Stomach (tissue), 4 donors: Measurements from ENCODE around the gene C8B.

Experiments
- EP300 ChIP-seq: sonication (generic); formaldehyde crosslinking; IDR thresholded peaks from one replicate; pipeline ENCODE4 v1.6.1; 2017; ENCODE audit warnings: antibody characterized with exemption
- POLR2A ChIP-seq, 4 donors: fragments of 450-650 bp; IDR thresholded peaks; one replicate each; pipeline ENCODE4 v1.6.1; 2016; ENCODE audit warnings: antibody characterized with exemption in 4 of 4, control low read depth in 2 of 4, mild to moderate bottlenecking in 1 of 4, moderate library complexity in 1 of 4
- POLR2AphosphoS5 ChIP-seq, 3 donors: sonication (generic); formaldehyde crosslinking; IDR thresholded peaks; one replicate each; pipeline ENCODE4 v1.6.1; 2016; ENCODE audit warnings: antibody characterized with exemption in 3 of 3
- TF ChIP-seq, protein P1 (sequence below), 7 experiments: fragments of 450-650 bp in 4 of 7; fragments of 200-600 bp in 3 of 7; sonication (generic) in 3 of 7; IDR thresholded peaks; one replicate each; pipeline ENCODE4 v1.5.1; 2016 to 2019; ENCODE audit warnings: antibody characterized with exemption in 7 of 7, control low read depth in 2 of 7, mild to moderate bottlenecking in 1 of 7

DNA sequence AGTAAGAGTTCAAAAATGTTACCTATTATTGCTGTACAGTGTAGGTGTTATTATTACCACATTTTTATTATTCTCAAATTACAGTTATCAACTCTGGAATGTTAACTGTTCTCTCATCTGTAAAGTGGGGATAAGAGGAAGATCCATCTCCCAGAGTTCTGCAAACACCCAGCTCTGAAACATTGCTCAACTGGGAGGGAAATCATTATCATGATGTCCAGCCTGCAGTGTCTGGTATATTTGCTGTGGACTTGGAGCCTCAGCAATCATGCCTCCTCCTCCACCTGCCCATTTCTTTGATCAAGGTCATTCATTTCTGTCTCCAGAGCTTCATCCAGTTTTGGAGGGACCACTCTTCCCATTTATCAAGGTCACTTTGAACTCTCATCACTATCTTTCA lies 71.8 kb downstream of the C8B start:
- TF ChIP-seq, protein P1, sequence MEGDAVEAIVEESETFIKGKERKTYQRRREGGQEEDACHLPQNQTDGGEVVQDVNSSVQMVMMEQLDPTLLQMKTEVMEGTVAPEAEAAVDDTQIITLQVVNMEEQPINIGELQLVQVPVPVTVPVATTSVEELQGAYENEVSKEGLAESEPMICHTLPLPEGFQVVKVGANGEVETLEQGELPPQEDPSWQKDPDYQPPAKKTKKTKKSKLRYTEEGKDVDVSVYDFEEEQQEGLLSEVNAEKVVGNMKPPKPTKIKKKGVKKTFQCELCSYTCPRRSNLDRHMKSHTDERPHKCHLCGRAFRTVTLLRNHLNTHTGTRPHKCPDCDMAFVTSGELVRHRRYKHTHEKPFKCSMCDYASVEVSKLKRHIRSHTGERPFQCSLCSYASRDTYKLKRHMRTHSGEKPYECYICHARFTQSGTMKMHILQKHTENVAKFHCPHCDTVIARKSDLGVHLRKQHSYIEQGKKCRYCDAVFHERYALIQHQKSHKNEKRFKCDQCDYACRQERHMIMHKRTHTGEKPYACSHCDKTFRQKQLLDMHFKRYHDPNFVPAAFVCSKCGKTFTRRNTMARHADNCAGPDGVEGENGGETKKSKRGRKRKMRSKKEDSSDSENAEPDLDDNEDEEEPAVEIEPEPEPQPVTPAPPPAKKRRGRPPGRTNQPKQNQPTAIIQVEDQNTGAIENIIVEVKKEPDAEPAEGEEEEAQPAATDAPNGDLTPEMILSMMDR (IDR thresholded peaks at IDR 0.05): no peak
- TF ChIP-seq POLR2A (IDR thresholded peaks at IDR 0.05): no peak
- no peak for TF ChIP-seq EP300
- no peak for TF ChIP-seq POLR2AphosphoS5 (IDR thresholded peaks at IDR 0.05)
